ENCODE results near the gene B4GALT7. TPM values are rescaled to one million over a fixed set of nuclear protein-coding genes. Genes with fewer than 3 reads are reported as not detected.

The B4GALT7 gene
- 40.7 and 43.5 TPM in 2 replicates for total RNA-seq

GRCh38 chr5:177599731-177600507 is at the start of gene B4GALT7:
Gene B4GALT7 (plus strand): TSS chr5:177600132. CDS start chr5:177600211, 79 bp downstream.

GRCh38 chr5:177554474-177555111 is 45.3 kb upstream of the B4GALT7 start, which contains the start of gene FAM193B:
Gene FAM193B (minus strand): TSS chr5:177554563. CDS start chr5:177554458, 105 bp downstream.

GRCh38 chr5:177592010-177592834 is 7.7 kb upstream of the B4GALT7 start, which contains the start of gene TMED9:
Gene TMED9 (plus strand): TSS chr5:177592203. CDS start chr5:177592215, 12 bp downstream.

Other genes with a start within 250 kb of the B4GALT7 start
- gene LMAN2, start 248.5 kb upstream of the B4GALT7 start, total RNA-seq, result 253 and 263 TPM in 2 replicates
- gene RGS14, start 242.2 kb upstream of the B4GALT7 start, total RNA-seq, result 5.1 and 13.1 TPM in 2 replicates
- not detected in 2 replicates for gene SLC34A1, start 215.7 kb upstream of the B4GALT7 start, total RNA-seq
- not detected in 2 replicates for gene PFN3, start 199.5 kb upstream of the B4GALT7 start, total RNA-seq
- gene F12, start 190.6 kb upstream of the B4GALT7 start, total RNA-seq, result 0.74 and 1.0 TPM in 2 replicates
- 31.7 and 34.5 TPM in 2 replicates for gene GRK6, start 173.5 kb upstream of the B4GALT7 start, total RNA-seq
- 15.9 and 21.5 TPM in 2 replicates for gene PRR7, start 153.3 kb upstream of the B4GALT7 start, total RNA-seq
- gene DBN1, start 126.5 kb upstream of the B4GALT7 start, total RNA-seq, result 224 and 238 TPM in 2 replicates
- 198 and 220 TPM in 2 replicates for gene PDLIM7, start 102.5 kb upstream of the B4GALT7 start, total RNA-seq
- 0.17 and 0.74 TPM in 2 replicates for gene DOK3, start 90.3 kb upstream of the B4GALT7 start, total RNA-seq
- 136 and 137 TPM in 2 replicates for gene DDX41, start 83.2 kb upstream of the B4GALT7 start, total RNA-seq
- gene FAM193B, start 45.6 kb upstream of the B4GALT7 start, total RNA-seq, result 16.0 and 22.0 TPM in 2 replicates
- gene TMED9, start 7.9 kb upstream of the B4GALT7 start, total RNA-seq, result 139 and 146 TPM in 2 replicates
- gene FAM153A, start 182.8 kb downstream of the B4GALT7 start, total RNA-seq, result not detected in 2 replicates

Measured in bronchus fibroblast of lung (primary cell).